GM12891 (cell line): Measurements from ENCODE around the gene COL6A3.
"Not testable (repeated sequence)": the region's sequence is repeated elsewhere in the genome, so short reads cannot be mapped to it uniquely, and the experiment has no call there.

ENCODE experiments used
- DNase-seq: peaks from one replicate; pipeline ENCODE4 v3.0.0; 2011; ENCODE audit warnings: low spot score; ENCODE audit not compliant: insufficient read length
- FAIRE-seq: peaks from 2 replicates; lab custom pipeline; 2011; peaks lifted over from hg19 to GRCh38; lab: Jason Lieb, UNC
- PAX5 ChIP-seq: IDR thresholded peaks from 2 replicates; pipeline ENCODE4 v1.6.1; 2011; ENCODE audit warnings: low read length, moderate library complexity, mild to moderate bottlenecking; ENCODE audit not compliant: insufficient read depth, severe bottlenecking
- POLR2A ChIP-seq: IDR thresholded peaks from 2 replicates; pipeline ENCODE4 v1.6.1; 2011; ENCODE audit warnings: low read depth, low read length, control low read depth
- POLR2AphosphoS5 ChIP-seq: IDR thresholded peaks from 2 replicates; pipeline ENCODE4 v1.6.1; 2011; ENCODE audit warnings: low read depth, low read length, control low read depth
- POU2F2 ChIP-seq: IDR thresholded peaks from 2 replicates; pipeline ENCODE4 v1.6.1; 2011; ENCODE audit warnings: low read depth, mild to moderate bottlenecking, control low read depth, low read length, moderate library complexity
- SPI1 ChIP-seq: IDR thresholded peaks from 2 replicates; pipeline ENCODE4 v1.6.1; 2011; ENCODE audit warnings: low read depth, low read length, control low read depth
- TAF1 ChIP-seq: IDR thresholded peaks from 2 replicates; pipeline ENCODE4 v1.6.1; 2011; ENCODE audit warnings: low read depth, low read length, control low read depth

The COL6A3 gene

DNA sequence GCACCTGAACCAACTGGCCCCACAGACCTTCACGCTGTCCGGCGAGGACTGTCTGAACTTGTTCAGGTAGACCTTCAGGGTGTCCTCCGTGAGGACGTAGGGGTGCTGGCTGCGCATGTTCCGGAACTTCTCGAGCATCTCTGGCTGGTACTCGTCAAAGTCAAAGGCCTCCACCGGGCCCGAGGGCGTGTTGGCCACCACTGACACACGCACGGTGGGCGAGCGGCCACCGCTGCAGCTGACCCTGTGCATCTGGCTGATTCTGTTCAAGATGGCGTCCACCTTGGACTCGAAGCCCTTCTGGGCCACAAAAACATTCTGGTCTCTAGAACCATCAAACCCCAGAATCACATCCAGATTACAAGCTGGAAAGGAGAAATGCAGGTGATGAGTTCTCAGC lies 48.3 kb downstream of the COL6A3 start:
- FAIRE-seq: no peak
- no peak for DNase-seq
- TF ChIP-seq SPI1 (no peak), POLR2AphosphoS5 (no peak), POU2F2 (no peak), POLR2A (no peak), TAF1 (no peak), PAX5 (no peak)

DNA sequence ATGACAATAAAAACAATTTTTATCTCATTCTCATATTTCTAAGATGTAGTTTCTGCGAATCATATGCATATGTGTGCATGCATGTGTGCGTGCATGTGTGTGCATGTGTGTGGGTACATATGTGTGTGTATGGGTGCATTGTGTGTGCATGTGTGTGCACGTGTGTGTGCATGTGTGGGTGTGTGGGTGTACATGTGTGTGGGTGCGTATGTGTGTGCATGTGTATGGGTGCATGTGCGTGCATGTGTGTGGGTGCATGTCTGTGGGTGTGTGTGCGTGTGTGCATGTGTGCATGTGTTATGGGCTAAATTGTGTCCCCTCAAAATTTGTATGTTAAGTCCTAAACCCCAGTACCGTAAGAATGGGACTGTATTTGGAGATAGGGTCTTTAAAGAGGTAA lies 49.3 kb downstream of the COL6A3 start:
- TF ChIP-seq PAX5: no peak
- TF ChIP-seq POU2F2: no peak
- TF ChIP-seq TAF1: no peak
- TF ChIP-seq SPI1: no peak
- no peak for TF ChIP-seq POLR2A
- TF ChIP-seq POLR2AphosphoS5: no peak
- DNase-seq (no peak), FAIRE-seq (no peak)

DNA sequence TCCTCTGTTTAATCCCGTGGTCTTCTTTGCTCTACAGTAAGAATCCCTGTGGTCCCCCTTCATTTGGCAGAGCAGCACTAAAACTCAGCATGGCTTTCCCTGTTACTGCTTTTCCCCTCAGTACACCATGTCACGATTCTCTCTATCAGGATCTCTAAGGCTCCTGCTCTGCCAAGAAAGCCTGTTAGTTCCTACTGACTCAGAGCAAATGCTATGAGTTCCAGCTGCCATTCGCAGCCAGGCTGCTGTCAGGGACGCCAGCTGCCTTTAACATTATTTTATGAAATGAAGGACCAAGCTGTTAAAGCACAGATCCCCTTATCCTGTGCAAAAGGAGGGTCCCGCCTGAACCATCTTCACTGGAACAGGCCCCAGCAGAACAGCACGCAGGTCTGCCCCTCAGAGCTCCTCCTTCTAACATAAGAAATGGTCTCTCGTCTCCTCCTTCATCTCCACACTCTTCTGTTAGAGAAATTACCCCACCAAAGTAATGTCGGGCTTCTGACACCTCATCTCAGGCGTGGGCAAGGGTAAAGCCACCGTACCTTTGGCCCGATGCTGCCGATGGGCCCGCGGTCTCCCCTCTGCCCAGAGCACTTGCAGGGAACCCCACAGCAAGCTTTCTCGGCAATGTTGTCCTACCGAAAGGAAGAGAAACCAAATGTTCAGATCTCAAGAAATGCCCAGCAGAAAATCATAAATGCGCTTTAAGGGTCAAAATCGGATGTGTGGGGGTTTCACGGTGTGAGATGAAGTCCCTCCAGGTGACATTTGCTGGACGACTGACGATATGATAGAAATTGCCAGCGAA lies 52.6 kb downstream of the COL6A3 start:
- DNase-seq (no peak), FAIRE-seq (no peak)
- TF ChIP-seq PAX5: no peak
- TF ChIP-seq POLR2A: no peak
- no peak for TF ChIP-seq TAF1
- TF ChIP-seq POLR2AphosphoS5: no peak
- TF ChIP-seq POU2F2: no peak

DNA sequence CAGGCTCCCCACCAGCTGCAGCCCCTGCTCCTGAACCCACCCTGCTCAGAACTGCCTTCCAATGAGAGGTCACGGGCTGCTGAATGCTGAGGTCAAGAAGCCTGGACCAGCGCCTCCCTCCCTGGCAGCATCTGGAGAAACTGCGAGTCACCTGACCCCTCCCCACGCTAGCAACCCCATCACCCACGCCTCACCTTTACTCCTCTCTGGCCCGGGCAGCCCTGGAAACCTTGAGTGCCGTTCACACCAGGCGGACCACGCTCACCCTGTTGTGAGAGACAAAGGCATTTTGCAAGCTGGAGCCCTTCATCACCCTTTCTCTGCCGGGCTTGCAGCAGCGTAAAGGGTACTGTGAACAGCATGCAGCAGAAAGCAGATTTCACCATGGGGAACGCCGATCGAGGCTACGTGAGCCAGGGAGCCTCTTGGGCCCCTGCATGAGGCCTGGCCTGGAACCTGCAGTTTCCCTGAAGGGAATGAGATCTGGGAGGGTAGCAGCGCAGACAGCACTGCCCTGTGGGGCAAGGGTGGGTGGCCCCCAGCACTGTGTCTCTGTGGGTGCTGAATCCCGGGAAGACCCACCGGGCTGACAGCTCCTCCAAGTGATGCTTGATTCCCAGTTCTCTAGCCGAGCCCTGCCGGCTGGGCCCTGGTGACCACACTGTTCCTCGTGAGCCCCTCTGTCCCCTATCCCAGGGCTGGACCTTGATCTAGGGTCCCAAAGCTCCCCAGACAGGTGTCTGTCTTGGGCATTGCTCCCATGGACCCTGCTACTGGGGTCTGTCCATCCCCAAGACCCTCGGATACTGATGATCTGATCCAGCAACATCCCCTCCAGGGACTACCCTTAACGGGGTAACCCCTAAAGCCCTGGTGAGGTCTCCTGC lies 53.8 kb downstream of the COL6A3 start:
- TF ChIP-seq POLR2AphosphoS5 (no peak), TAF1 (no peak), PAX5 (no peak), SPI1 (no peak), POU2F2 (no peak), POLR2A (no peak)
- no peak for FAIRE-seq
- DNase-seq: no peak

DNA sequence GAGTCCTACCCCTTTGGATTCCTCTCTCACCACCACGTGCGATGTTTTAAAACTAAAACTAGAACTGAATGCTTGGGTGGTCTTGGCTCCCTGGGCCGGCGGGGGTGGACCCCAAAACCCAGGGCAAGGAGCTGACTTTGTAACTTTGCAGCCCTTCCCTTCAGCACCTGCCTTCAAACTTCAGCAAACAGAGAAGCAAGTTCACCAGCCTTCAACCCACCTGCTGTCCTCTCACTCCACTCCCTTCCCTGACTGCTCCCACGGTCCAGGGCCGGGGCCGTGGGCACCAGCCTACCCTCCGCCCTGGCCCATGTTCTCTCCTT lies 54.5 kb downstream of the COL6A3 start:
- no peak for FAIRE-seq
- TF ChIP-seq POLR2AphosphoS5 (no peak), POU2F2 (no peak), PAX5 (no peak), SPI1 (no peak), POLR2A (no peak), TAF1 (no peak)
- DNase-seq: no peak

DNA sequence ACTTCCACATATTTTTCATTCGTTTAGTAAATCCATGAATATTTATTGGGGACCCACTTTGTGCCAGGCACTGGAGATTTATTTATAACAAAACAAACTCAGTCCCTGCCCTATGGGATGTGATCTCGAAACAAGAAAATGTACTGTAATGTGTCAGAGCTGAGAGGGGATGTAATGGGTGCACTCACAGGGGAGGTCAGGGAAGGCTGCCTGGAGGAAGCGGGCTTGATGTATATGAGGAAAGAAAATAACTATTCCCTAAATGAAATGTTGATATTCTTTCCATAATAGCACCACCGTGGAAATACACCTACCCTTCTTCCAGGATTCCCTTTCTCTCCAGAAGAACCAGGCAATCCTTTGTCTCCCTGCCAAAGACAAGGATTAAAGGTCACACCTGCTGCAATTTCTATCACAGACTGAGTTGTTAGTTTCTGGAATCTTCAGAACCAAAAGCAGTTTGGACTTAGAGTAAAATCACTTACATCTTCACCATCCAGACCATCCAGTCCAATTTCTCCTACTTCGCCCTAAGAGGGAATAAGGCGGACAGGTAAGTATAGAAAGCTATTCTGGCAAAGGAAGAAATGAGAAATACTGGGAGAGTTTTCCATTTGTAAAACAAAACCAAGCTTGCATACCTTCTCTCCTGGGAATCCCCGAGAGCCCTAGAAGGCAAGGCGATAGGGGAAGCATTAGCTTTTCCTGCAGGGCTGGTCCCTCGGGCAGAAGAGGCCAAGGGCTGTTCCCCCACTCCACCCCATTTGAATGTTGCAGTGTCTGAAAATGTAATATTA lies 55.0 kb downstream of the COL6A3 start:
- no peak for TF ChIP-seq POU2F2
- no peak for TF ChIP-seq PAX5
- TF ChIP-seq POLR2A: no peak
- TF ChIP-seq POLR2AphosphoS5: no peak
- TF ChIP-seq TAF1: no peak
- no peak for TF ChIP-seq SPI1
- no peak for DNase-seq

DNA sequence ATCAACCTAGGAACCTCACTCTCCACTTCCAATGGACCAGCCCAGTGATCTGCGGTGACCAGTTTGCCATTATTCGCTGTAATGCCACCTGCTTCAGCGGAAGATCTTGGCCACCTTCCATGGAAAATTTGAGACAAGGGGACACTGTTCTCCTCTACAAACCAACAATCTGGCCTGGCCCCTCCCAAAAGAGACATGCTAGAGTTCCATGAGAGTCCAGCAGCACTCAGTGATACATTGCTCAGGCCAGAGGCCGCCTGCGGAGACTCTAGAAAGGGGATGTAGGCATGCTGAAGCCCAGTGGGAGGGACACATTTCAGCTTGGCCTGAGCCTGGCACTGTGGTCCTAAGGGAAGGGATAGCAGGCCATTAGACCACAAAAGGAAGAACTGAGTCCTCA lies 58.3 kb downstream of the COL6A3 start:
- TF ChIP-seq PAX5: no peak
- DNase-seq (no peak), FAIRE-seq (no peak)

More for the DNA sequence above, 55.0 kb downstream of the COL6A3 start:
- no peak for FAIRE-seq

DNA sequence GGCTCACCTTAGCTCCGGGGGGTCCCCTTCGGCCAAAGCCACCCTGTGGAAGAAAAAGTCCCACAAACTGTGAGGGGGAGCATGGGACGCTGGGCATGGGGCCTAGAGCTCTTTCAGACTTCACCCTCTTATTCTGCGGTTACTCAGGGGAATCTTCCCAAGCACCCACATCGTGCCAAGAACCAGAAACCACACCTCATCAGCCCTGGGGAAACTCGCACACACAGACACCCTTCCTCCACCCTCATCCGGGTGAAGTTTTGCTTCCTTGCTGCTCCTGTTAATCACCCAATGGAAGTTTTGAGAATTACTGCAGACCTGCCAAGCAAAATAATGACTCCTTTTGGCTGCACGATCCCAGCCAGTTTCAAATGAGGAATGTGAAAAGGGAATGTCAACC lies 59.1 kb downstream of the COL6A3 start:
- DNase-seq (no peak), FAIRE-seq (no peak)
- TF ChIP-seq POLR2AphosphoS5: no peak
- TF ChIP-seq POU2F2: no peak
- no peak for TF ChIP-seq SPI1
- no peak for TF ChIP-seq PAX5

DNA sequence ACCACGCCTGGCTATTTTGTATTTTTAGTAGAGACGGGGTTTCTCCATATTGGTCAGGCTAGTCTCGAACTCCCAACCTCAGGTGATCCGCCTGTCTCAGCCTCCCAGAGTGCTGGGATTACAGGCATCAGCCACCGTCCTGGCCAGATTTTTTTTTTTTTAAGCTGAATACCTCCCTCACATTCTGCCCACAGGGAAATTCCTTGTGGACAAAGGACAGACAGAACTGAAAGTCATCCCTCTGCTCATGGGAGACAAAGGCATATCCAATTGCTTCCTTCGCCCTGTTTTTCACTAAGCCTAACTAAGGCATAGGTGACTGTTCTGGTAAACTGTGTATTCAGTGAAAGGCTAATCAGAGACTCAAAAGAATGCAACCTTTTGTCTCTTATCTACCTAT lies 59.8 kb downstream of the COL6A3 start:
- not testable (repeated sequence) for DNase-seq, FAIRE-seq

DNA sequence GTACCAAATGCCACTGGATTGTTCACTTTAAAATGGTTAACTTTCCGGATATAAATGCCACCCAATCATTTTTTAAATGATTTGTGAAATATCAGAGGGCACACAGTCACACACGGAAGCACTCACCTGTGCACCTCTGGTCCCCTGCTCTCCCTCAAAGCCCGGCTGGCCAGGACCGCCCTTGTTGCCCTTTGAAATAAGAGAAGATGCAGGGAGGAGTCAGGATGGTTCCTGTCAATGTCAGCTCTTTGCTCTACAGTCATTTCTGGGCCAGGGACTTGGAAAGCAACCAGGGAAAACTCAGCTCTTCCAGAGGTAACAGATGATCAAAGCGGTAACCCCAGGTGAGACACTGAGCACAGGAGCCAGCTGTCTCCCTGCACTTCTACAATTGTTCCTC lies 60.7 kb downstream of the COL6A3 start:
- FAIRE-seq: no peak
- no peak for DNase-seq
- TF ChIP-seq TAF1: no peak
- no peak for TF ChIP-seq POLR2AphosphoS5
- TF ChIP-seq PAX5: no peak
- TF ChIP-seq POLR2A: no peak
- TF ChIP-seq SPI1: no peak
- TF ChIP-seq POU2F2: no peak
